Stimulated activated CD8-positive, alpha-beta memory T cell treated with anti-CD3 and anti-CD28 coated beads, Interleukin-4, amount 100 ng/mL, for 1 hour (primary cell): Measurements from ENCODE around the gene CR1.
"Not testable (repeated sequence)": the region's sequence is repeated elsewhere in the genome, so short reads cannot be mapped to it uniquely, and the experiment has no call there.

Source experiments
- DNase-seq, 2 donors: peaks; one replicate each; pipeline ENCODE4 v3.0.0-alpha.2; 2020; ENCODE audit warnings: low read depth in 2 of 2, low spot score in 1 of 2

CR1 gene

DNA sequence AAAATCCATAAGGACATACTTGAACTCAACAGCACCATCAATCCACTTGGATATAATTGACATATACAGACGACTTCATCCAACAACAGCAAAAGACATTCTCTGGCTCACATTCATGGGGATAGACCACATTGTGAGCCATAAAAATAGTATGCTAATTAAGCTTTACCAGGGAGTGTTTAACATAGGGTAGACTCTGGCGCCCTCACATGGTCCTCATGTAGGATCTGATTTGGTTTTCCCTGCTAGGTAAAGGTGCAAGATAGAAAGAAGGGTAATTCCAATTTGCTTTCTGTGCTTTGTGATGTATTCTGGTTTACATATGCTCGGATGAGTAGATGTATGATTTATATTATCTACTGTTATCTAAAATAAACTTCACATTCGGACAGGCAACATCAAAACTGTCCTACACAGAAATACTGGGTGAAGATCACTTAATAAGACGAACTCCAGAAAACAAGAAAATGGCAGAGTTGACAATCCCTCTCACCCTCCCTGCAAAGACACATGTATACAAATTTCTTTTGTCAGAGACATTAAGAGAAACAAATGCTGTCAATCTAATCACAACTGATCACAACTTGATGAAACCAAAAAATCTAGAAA lies 176.7 kb downstream of the CR1 start:
- DNase-seq = no peak

DNA sequence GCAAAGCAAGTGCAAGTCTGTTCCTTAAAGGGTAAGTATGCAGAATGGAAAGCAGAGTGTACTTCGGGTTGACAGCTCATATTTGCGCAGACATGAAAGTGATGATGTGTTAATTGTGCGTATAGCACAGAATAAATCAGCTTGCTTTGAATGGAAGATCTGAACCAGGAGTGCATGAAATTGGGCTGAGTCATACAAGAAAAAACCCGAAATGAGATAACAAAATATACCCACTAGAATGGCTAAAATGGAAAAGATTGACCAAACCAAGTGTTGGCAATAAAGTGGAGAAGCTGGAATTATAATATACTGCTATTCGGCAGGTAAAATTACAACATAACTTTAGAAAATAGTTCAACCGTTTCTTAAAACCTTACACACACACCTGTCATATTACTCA lies 177.4 kb downstream of the CR1 start:
- DNase-seq = no peak

DNA sequence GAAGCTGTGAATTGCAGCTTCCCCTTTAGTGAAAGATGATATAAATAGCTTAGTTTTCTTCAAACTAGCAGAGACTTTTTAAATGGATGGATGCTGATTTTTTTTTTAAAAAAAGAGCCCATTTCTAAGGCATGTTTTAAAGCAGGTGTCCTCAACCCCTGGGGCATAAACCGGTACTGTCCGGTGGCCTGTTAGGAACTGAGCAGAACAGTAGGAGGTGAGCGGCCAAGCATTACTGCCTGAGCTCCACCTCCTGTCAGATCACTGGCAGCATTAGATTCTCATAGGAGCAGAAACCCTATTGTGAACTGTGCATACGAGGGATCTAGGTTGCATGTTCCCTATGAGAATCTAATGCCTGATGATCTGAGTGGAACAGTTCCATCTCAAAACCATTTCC lies 180.2 kb downstream of the CR1 start:
- no peak for DNase-seq

DNA sequence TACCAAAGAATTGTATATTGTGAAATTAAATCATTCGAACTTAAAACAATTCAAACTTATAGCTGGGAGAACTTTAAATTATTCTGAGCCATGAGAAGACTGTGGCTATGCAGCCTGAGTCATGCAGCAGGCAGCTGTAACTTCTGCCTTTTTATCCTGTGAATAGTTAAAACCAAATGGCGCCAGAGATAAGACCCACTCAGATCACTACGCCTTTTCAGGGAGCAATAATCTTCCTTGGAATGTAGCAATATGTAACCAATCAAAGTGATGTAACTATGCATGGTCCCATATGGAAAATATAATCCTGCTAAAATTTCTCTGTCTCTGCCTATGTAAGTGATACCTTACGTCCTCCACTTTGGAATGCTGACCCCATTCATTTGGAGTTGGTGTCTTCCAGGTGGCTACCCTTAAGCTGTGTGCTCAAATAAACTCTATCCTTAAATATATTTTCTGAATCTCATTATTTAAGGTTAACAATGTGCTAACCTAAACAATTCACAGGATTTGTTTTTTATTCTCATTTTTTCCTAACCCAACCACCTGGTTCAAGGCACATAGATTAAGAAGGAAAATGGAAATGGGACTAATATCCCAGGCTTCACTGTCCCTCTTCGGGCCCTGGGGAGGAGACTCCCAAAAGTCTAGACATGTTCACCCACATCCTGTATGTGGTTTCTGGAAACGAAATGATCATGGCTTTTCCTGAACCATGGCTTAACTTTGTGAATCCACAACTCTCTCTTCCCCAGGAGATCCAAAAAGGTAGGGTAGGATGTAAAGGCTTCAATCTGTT lies 184.8 kb downstream of the CR1 start:
- not testable (repeated sequence) for DNase-seq

DNA sequence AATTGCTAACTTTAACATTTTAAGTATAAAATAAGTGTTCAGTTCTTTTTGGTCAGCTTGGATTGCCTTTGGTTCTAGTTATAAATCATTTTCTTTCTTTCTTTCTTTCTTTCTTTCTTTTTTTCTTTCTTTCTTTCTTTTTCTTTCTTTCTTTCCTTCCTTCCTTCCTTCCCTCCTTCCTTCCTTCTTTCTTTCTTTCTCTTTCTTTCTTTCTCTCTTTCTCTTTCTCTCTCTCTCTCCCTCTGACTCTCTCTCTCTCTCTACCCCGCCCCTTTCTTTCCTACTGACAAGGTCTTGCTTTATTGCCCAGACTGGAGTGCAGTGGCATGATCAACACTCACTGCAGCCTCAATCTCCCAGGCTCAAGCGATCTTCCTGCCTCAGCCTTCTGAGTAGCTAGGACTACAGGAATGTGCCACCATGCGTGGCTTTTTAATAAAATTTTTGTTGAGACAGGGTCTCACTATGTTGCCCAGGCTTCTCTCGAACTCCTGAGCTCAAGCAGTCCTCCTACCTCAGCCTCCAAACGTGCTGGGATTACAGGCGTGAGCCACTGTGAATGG lies 187.0 kb downstream of the CR1 start:
- DNase-seq = not testable (repeated sequence)

DNA sequence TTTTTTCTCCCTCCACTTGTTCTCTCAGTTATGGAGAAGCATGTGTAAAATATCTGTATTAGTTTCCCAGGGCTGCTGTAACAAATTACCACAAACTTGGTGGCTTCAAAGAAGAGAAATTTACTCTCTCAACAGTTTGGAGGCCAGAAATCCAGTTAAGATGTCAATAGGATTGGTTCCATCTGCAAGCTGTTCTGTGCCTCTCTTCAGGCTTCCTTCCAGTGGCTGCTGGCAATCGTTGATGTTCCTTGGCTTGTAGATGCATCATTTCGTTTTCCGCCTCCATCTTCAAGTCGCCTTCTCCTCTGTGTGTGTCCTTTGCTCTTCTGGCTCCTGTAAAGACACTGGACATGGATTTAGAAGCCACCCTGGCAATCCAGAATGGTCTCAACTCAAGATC lies 194.6 kb downstream of the CR1 start:
- DNase-seq = not testable (repeated sequence)

DNA sequence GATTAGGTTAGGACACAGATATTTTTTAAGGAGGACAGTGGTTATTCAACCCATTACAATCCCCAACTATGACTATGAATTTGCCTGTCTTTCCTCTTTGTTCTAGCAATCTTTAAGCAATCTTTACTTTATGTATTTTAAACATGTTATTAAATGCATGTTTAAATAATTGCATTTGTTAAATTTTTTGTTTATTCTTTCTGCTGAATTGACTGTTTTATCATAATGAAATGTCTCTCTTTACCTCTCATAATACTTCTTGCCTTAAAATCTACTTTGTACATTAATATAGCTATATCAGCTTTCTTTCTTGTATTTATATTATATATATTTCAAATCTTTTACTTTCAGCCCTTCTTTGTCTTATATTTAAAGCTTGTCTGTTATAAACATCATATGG lies 195.1 kb downstream of the CR1 start:
- no peak for DNase-seq
